ENCODE results near the gene GHITM.

Gene GHITM

DNA sequence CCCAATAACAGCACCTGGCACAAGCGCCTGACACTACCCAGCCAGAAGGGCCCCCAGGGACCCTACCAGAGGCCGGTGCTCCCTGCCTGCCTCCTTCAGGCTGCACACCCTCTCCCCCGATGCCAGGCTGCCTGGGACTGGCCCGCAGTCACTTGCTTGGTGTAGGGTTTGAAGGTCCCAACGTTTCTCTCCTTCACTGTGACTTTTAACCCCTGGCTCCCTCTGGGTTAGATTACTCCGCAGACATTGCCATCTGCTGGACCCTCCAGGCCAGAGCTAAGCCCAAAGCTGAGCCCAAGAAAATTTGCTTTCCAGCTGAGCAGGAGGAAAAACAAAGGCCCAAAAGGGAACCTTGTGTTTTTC, 61.9 kb downstream of the GHITM start:
- no peak for DNase-seq (ENCODE audit: low read depth in 2 of 2)

DNA sequence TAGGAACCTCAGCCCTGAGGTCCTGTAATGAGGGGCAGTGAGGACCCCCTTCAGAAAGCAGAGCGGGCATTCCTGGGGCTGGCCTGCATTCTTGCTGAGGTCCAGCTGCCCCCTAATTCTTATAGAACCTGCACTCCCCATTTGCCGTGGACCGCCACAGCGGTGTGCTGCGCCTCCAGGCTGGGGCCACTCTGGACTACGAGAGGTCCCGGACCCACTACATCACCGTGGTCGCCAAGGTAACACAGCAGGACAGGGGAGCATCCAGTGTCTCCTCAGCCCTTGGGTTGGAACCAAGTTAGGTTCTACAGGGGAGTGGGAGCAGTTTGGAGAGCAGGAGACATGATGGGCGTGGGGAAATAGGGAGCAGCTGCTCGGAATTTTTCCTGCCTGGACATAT, 62.4 kb downstream of the GHITM start:
- no peak for DNase-seq (ENCODE audit: low read depth in 2 of 2)

DNA sequence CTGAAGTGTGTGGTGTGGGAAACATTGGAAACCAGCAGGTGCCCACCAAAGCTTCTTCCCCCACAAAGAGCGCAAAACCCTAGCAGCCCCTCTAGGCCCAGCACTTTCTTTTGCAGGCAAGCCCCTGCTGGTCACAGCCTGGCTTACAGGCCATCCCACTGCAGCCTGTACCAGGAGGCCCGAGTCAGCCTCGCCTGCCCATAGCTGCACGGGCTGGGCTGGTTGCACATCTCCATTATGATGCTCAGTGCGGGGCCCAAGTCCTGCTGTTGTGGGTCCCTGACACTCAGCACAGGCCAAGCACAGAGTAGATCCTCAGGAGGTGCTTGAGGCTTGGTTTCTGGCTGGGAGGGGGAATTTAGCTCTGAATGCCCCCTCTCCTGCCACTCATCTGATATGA, 63.0 kb downstream of the GHITM start:
- DNase-seq (ENCODE audit: low read depth in 2 of 2) = no peak
